ENCODE data around the gene CXorf65. TPM values are rescaled to one million over a fixed set of nuclear protein-coding genes. Genes with fewer than 3 reads are reported as not detected.

The CXorf65 gene
- total RNA-seq, 2 donors from 2014 or later = 15.1 to 36.4 TPM

GRCh38 chrX:71098951-71099506 is 7.5 kb downstream of the CXorf65 start:
- no peak for ATAC-seq (replicated peaks)
- Mint-ChIP-seq H3K36me3 (ENCODE audit: low read depth) (peaks cover 15% of the 10 kb centered on the region), H3K9me3 (no peaks in the 10 kb centered on the region), H3K27ac (no peak overlapping the region), H3K4me1 (peaks cover 5% of the 10 kb centered on the region), H3K27me3 (no peaks in the 10 kb centered on the region), H3K4me3 (peak overlapping the region; percentile 94)

- H3K36me3 Mint-ChIP-seq (ENCODE audit: low read depth) = peaks cover 11% of the 10 kb centered on the region
- peaks cover 5% of the 10 kb centered on the region for H3K4me1 Mint-ChIP-seq
Measured at GRCh38 chrX:71098302-71098701, 8.2 kb downstream of the CXorf65 start.

GRCh38 chrX:71096760-71097032 is 9.8 kb downstream of the CXorf65 start:
- ATAC-seq (replicated peaks) = no peak
- Mint-ChIP-seq H3K4me1 (peaks cover 5% of the 10 kb centered on the region), H3K27me3 (no peaks in the 10 kb centered on the region), H3K36me3 (ENCODE audit: low read depth) (peaks cover 11% of the 10 kb centered on the region), H3K27ac (no peak overlapping the region), H3K9me3 (no peaks in the 10 kb centered on the region), H3K4me3 (peak overlapping the region; percentile 94)

More at GRCh38 chrX:71098302-71098701, 8.2 kb downstream of the CXorf65 start:
- Mint-ChIP-seq H3K27me3 (no peaks in the 10 kb centered on the region), H3K9me3 (no peaks in the 10 kb centered on the region), H3K27ac (no peak overlapping the region), H3K4me3 (peak overlapping the region; percentile 94)
- peak; percentile 49 for ATAC-seq (replicated peaks)

DNA sequence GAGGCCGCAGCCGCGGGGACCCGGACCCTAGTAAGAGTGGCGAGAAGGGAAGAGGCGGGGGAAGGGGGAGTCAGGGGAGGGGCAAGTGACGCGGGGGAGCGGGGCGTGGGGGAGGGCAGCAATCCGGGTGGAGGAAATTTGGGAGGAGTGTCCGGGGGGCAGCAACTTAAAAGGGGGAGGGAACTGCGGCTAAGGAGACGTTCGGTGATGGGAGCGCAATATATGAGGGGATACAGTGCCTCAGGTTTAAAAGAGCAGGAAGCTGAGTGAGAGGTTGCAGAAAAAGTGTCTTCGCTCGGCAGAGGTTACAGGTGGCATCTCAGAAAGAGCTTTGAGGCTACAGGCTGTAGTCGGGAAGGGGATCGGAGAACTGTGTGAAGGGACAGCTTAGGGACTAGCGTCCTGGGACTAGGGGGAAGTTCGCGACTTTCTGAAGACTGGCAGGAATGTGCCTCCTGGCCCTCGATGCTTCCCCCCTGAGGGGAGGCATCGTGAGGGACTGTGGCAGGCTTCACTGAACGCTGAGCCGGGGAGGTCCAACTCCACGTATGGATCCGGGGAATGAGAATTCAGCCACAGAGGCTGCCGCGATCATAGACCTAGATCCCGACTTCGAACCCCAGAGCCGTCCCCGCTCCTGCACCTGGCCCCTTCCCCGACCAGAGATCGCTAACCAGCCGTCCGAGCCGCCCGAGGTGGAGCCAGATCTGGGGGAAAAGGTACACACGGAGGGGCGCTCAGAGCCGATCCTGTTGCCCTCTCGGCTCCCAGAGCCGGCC is 10.4 kb downstream of the CXorf65 start:
- Mint-ChIP-seq H3K4me1 (peaks cover 5% of the 10 kb centered on the region), H3K9me3 (no peaks in the 10 kb centered on the region), H3K27me3 (no peaks in the 10 kb centered on the region), H3K27ac (peak overlapping the region; percentile 93), H3K4me3 (peak overlapping the region; percentile 94), H3K36me3 (ENCODE audit: low read depth) (peaks cover 9% of the 10 kb centered on the region)
- ATAC-seq (replicated peaks) = peak; percentile 56

- ATAC-seq (replicated peaks) = peak; percentile 88
- Mint-ChIP-seq H3K27ac (peak within 1 kb of the TSS; percentile 93), H3K9me3 (no peaks in the 10 kb centered on the region), H3K4me3 (peak within 1 kb of the TSS; percentile 94), H3K27me3 (no peaks in the 10 kb centered on the region), H3K4me1 (peaks cover 5% of the 10 kb centered on the region), H3K36me3 (ENCODE audit: low read depth) (peaks cover 3% of the 10 kb centered on the region)
Measured at GRCh38 chrX:71095555-71095980, 11.0 kb downstream of the CXorf65 start, which contains the start of gene FOXO4. Gene FOXO4, plus strand, starts transcription at chrX:71095851. Its CDS starts 678 bp downstream, at chrX:71096529.

DNA sequence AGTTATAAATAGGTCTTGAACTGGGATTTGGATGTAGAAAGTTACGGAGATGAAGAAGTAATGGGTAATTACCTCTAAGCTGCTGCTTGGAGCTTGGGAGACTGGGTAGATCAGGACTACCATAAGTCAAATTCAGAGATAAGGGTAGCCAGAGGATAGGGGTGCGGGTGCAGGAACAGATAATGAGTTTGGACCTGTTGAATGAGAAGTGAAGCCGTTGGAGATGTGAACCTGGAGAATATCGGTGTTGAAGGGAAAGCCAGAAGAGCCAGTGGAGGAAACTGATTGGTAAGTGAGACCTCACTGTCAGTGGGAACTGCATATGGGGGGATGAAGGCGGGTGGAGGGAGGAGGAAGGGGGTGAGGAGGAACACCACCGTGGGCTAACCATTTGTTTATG is 11.5 kb downstream of the CXorf65 start:
- peak overlapping the region; percentile 94 for H3K4me3 Mint-ChIP-seq
- peak overlapping the region; percentile 93 for H3K27ac Mint-ChIP-seq

GRCh38 chrX:71091263-71091662 is 15.3 kb downstream of the CXorf65 start:
- ATAC-seq (replicated peaks) = no peak
- Mint-ChIP-seq H3K27me3 (no peaks in the 10 kb centered on the region), H3K9me3 (no peaks in the 10 kb centered on the region), H3K4me1 (no peaks in the 10 kb centered on the region), H3K36me3 (ENCODE audit: low read depth) (no peaks in the 10 kb centered on the region), H3K4me3 (no peak overlapping the region), H3K27ac (no peak overlapping the region)

More for the DNA sequence above, 11.5 kb downstream of the CXorf65 start:
- ATAC-seq (replicated peaks) = no peak
- Mint-ChIP-seq H3K36me3 (ENCODE audit: low read depth) (no peaks in the 10 kb centered on the region), H3K9me3 (no peaks in the 10 kb centered on the region), H3K27me3 (no peaks in the 10 kb centered on the region), H3K4me1 (peaks cover 5% of the 10 kb centered on the region)

- no peaks in the 10 kb centered on the region for H3K9me3 Mint-ChIP-seq
- no peaks in the 10 kb centered on the region for H3K27me3 Mint-ChIP-seq
- H3K36me3 Mint-ChIP-seq (ENCODE audit: low read depth) = no peaks in the 10 kb centered on the region
- no peak overlapping the region for H3K4me3 Mint-ChIP-seq
- H3K27ac Mint-ChIP-seq = no peak overlapping the region
- no peak for ATAC-seq (replicated peaks)
- H3K4me1 Mint-ChIP-seq = no peaks in the 10 kb centered on the region
Measured at GRCh38 chrX:71085900-71086299, 20.6 kb downstream of the CXorf65 start.

DNA sequence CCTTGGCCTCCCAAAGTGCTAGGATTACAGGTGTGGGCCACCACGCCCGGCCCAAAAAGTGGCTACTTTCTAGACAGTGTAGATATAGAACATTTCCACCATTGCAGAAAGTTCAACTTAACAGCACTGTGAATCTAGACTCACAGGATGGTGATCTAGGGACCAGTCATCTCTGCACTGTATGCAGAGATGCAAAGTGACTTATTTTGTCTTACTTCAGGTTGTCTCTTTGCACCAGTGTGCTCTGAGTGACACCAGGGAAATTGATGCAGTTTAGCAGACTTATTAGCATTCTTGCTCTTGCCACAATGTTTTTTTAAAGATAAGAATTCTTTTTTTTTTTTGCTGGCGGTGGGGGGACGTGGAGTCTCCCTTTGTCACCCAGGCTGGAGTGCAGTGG is 23.7 kb downstream of the CXorf65 start:
- Mint-ChIP-seq H3K27ac (no peak overlapping the region), H3K4me1 (no peaks in the 10 kb centered on the region), H3K36me3 (ENCODE audit: low read depth) (no peaks in the 10 kb centered on the region), H3K4me3 (no peak overlapping the region), H3K9me3 (no peaks in the 10 kb centered on the region), H3K27me3 (no peaks in the 10 kb centered on the region)
- no peak for ATAC-seq (replicated peaks)

DNA sequence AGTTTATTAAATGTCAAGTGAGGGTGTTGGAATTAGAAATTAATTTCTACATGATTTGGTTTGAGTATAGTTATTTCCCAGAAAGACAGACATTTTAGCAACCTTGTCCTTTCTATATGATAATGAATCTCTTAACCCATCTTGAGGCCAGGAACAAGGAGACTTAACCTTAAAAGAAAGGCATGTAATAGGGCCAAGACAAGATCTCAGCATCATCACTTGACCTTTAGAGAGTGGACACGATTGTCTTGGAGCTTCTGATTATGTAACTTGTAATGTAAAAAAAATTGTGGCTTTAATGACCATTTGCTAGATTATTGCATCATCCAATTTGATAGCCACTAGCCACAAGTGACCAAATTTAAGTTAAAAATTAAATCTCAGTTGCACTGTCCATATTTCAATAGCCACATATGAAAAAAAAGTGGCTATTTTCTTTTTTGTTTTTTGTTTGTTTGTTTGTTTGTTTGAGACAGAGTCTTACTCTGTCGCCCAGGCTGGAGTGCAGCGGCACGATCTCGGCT is 24.4 kb downstream of the CXorf65 start:
- H3K4me3 Mint-ChIP-seq = no peak overlapping the region

GRCh38 chrX:71081330-71082123 is 25.0 kb downstream of the CXorf65 start:
- Mint-ChIP-seq H3K27ac (no peak overlapping the region), H3K4me1 (no peaks in the 10 kb centered on the region), H3K4me3 (no peak overlapping the region), H3K9me3 (no peaks in the 10 kb centered on the region), H3K36me3 (ENCODE audit: low read depth) (no peaks in the 10 kb centered on the region), H3K27me3 (no peaks in the 10 kb centered on the region)
- peak; percentile 39 for ATAC-seq (replicated peaks)

More for the DNA sequence above, 24.4 kb downstream of the CXorf65 start:
- no peak for ATAC-seq (replicated peaks)
- Mint-ChIP-seq H3K4me1 (no peaks in the 10 kb centered on the region), H3K36me3 (ENCODE audit: low read depth) (no peaks in the 10 kb centered on the region), H3K9me3 (no peaks in the 10 kb centered on the region), H3K27me3 (no peaks in the 10 kb centered on the region), H3K27ac (no peak overlapping the region)

- no peak overlapping the region for H3K27ac Mint-ChIP-seq
- no peaks in the 10 kb centered on the region for H3K9me3 Mint-ChIP-seq
- ATAC-seq (replicated peaks) = no peak
- H3K27me3 Mint-ChIP-seq = peaks cover 4% of the 10 kb centered on the region
- peaks cover 12% of the 10 kb centered on the region for H3K36me3 Mint-ChIP-seq (ENCODE audit: low read depth)
- H3K4me3 Mint-ChIP-seq = no peak overlapping the region
- H3K4me1 Mint-ChIP-seq = peaks cover 6% of the 10 kb centered on the region
Measured at GRCh38 chrX:71070531-71070930, 36.0 kb downstream of the CXorf65 start.

DNA sequence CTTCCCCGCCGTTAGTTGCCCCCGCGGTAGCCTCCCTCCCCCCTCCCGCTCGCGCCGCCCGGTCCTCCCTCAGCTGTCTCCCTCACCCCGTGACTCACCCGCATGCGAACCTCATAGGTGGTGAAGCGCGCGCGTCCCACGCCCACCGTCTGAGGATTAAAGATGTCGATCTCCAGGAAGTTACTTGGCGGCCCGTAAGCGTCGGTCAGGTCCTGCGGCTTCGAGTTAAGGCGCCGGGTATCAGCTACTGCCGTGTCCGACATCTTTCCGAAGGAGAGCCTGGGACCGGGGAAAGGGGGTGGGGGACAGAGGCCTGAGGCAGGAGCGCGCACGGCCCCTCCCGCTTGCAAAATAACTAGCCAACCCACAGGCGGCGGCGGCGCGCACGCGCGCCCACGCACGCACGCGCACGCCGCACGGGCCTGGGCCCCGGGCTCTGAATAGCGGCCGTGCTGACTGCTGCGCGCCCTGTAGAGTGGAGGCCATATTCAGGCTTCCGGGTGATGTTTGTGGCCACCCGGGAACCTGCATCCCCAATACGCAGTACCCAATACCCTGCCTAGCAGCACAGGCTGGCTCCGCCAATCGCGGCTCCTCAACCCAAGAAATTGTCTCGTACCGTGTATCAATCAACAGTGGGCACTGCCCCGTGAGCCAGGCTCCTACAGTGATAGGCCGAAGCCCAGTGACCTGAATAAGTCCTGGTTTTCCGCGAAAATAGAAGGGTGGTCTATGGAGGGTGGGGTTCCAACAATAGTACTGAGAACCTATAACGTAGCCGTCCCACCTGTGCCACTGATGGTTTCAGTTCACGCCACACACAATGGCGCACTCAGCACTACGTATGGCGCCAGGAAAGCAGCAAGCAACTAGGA is 38.3 kb downstream of the CXorf65 start, which contains the start of gene SNX12:
Gene SNX12, minus strand, starts transcription at position 291 of the 875 bp plus-strand sequence. Its CDS starts 28 bp downstream, at position 263.
- H3K36me3 Mint-ChIP-seq (ENCODE audit: low read depth) = peaks cover 21% of the 10 kb centered on the region
- H3K4me3 Mint-ChIP-seq = peak within 1 kb of the TSS; percentile 99
- H3K9me3 Mint-ChIP-seq = no peaks in the 10 kb centered on the region
- ATAC-seq (replicated peaks) = peak; percentile 95
- H3K27me3 Mint-ChIP-seq = no peaks in the 10 kb centered on the region
- H3K27ac Mint-ChIP-seq = peak within 1 kb of the TSS; percentile 96
- H3K4me1 Mint-ChIP-seq = peaks cover 11% of the 10 kb centered on the region

- peaks cover 11% of the 10 kb centered on the region for H3K4me1 Mint-ChIP-seq
- peaks cover 27% of the 10 kb centered on the region for H3K36me3 Mint-ChIP-seq (ENCODE audit: low read depth)
- H3K4me3 Mint-ChIP-seq = peak overlapping the region; percentile 99
- H3K27me3 Mint-ChIP-seq = no peaks in the 10 kb centered on the region
- peak; percentile 0 for ATAC-seq (replicated peaks)
- H3K9me3 Mint-ChIP-seq = no peaks in the 10 kb centered on the region
- H3K27ac Mint-ChIP-seq = peak overlapping the region; percentile 96
Measured at GRCh38 chrX:71067712-71068043, 38.9 kb downstream of the CXorf65 start.

Data from activated T-helper 17 cell treated with anti-CD3 and anti-CD28 coated beads, Interleukin-2, amount 50 U/mL, for 72 hours (primary cell).